DOHH2 (cell line): ENCODE results near the gene FFAR4.
"Not testable (repeated sequence)": the region's sequence is repeated elsewhere in the genome, so short reads cannot be mapped to it uniquely, and the experiment has no call there.

Source experiments
- H3F3A ChIP-seq: fragments of 200-600 bp; sonication (generic), shearing (Covaris generic); 2 replicates; pipeline ENCODE4 v1.6.0; 2016; ENCODE audit warnings: antibody characterized with exemption, mild to moderate bottlenecking; ENCODE audit not compliant: control insufficient read depth, insufficient read depth
- H3K27ac ChIP-seq: fragments of 200-600 bp; sonication (generic); 2 replicates; pipeline ENCODE4 v1.5.1; 2014; ENCODE audit warnings: low read depth, mild to moderate bottlenecking, low read length, moderate library complexity
- H3K27me3 ChIP-seq: fragments of 200-600 bp; sonication (generic); 2 replicates; pipeline ENCODE4 v1.6.1; 2014; ENCODE audit warnings: mild to moderate bottlenecking, low read length, mixed read lengths; ENCODE audit not compliant: control insufficient read depth
- H3K36me3 ChIP-seq: fragments of 200-600 bp; sonication (generic); 2 replicates; pipeline ENCODE4 v1.6.1; 2014; ENCODE audit warnings: mild to moderate bottlenecking, low read length, moderate library complexity, mixed read lengths; ENCODE audit not compliant: control insufficient read depth
- H3K4me1 ChIP-seq: fragments of 200-600 bp; sonication (generic); 2 replicates; pipeline ENCODE4 v1.6.1; 2014; ENCODE audit warnings: mild to moderate bottlenecking, low read length, mixed read lengths; ENCODE audit not compliant: control insufficient read depth
- H3K4me2 ChIP-seq: fragments of 200-600 bp; sonication (generic); 2 replicates; pipeline ENCODE4 v1.6.0; 2014; ENCODE audit warnings: mild to moderate bottlenecking, low read length, moderate library complexity
- H3K4me3 ChIP-seq: fragments of 200-600 bp; sonication (generic); 2 replicates; pipeline ENCODE4 v1.5.1; 2014; ENCODE audit warnings: mild to moderate bottlenecking, low read length, mixed read lengths
- H3K79me2 ChIP-seq: fragments of 200-600 bp; sonication (generic); 2 replicates; pipeline ENCODE4 v1.6.1; 2014; ENCODE audit warnings: mild to moderate bottlenecking, low read length, mixed read lengths; ENCODE audit not compliant: control insufficient read depth
- H3K9me2 ChIP-seq: fragments of 200-600 bp; sonication (generic); replicated peaks from 2 replicates; pipeline ENCODE4 v1.6.1; 2014; ENCODE audit warnings: mild to moderate bottlenecking, low read length, mixed read lengths; ENCODE audit not compliant: control insufficient read depth
- H3K9me3 ChIP-seq: fragments of 200-600 bp; sonication (generic); 2 replicates; pipeline ENCODE4 v1.6.1; 2014; ENCODE audit warnings: antibody characterized with exemption, low read length, mixed read lengths; ENCODE audit not compliant: control insufficient read depth, insufficient read depth
- H4K20me1 ChIP-seq: fragments of 200-600 bp; sonication (generic); 2 replicates; pipeline ENCODE4 v1.6.0; 2014; ENCODE audit warnings: low read depth, mild to moderate bottlenecking, antibody characterized with exemption, low read length, moderate library complexity; ENCODE audit not compliant: control insufficient read depth, insufficient read depth
- EZH2phosphoT487 ChIP-seq: fragments of 200-600 bp; sonication (generic); IDR thresholded peaks from 2 replicates; pipeline ENCODE4 v1.6.1; 2017; ENCODE audit warnings: borderline replicate concordance, mild to moderate bottlenecking, antibody characterized with exemption, low read length, moderate library complexity, mixed read lengths
- TF ChIP-seq, protein P1 (sequence below): fragments of 200-600 bp; sonication (generic); IDR thresholded peaks from one replicate; pipeline ENCODE4 v1.5.1; 2014; ENCODE audit warnings: antibody characterized with exemption, mild to moderate bottlenecking, low read depth, low read length; ENCODE audit not compliant: poor library complexity, severe bottlenecking

FFAR4 gene

DNA sequence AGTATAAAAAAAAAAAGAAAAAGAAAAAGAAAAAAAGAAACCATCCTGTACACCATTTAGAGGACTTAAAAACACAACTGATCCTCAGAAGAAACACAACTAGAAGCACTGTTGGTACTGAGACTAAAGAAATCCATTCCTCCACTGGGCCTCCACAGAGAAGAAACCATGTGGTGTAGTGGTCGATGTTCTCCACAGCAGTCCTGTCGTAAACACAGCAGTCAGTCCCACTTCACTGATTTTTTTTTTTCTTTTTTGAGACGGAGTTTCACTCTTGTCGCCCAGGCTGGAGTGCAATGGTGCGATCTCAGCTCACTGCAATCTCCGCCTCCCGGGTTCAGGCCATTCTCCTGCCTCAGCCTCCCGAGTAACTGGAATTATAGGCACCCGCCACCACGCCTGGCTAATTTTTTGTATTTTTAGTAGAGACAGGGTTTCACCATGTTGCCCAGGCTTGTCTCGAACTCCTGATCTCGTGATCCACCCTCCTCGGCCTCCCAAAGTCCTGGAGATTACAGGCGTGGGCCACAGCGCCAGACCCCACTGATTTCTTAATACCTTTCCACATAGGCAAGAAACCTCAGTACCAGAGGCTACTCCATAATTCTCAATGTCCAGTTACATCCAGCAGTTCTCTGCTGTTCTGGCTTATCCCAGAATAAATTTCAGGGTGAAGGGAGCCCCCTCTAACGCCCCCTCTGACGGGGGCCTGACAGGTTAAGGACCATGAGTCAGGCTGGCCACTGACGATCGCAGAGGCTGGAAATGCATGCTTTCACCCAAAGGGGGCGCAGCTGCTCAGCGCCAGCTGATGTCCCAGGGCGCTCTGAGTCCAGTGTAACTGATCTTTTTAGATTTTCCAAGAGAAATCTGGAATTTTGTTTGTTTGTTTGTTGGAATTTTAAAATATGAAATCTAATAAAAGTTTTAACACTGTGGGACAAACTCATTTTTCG is 24.8 kb upstream of the FFAR4 start:
- Histone ChIP-seq H3K27ac (no peak overlapping the region), H3K4me2 (no peak overlapping the region), H4K20me1 (no peaks in the 10 kb centered on the region), H3K9me2 (no peaks in the 10 kb centered on the region), H3K4me3 (no peak overlapping the region), H3K27me3 (no peaks in the 10 kb centered on the region), H3F3A (no peaks in the 10 kb centered on the region), H3K4me1 (no peaks in the 10 kb centered on the region), H3K79me2 (no peaks in the 10 kb centered on the region), H3K9me3 (no peaks in the 10 kb centered on the region), H3K36me3 (no peaks in the 10 kb centered on the region)
- no peak for TF ChIP-seq EZH2phosphoT487
- TF ChIP-seq, protein P1, sequence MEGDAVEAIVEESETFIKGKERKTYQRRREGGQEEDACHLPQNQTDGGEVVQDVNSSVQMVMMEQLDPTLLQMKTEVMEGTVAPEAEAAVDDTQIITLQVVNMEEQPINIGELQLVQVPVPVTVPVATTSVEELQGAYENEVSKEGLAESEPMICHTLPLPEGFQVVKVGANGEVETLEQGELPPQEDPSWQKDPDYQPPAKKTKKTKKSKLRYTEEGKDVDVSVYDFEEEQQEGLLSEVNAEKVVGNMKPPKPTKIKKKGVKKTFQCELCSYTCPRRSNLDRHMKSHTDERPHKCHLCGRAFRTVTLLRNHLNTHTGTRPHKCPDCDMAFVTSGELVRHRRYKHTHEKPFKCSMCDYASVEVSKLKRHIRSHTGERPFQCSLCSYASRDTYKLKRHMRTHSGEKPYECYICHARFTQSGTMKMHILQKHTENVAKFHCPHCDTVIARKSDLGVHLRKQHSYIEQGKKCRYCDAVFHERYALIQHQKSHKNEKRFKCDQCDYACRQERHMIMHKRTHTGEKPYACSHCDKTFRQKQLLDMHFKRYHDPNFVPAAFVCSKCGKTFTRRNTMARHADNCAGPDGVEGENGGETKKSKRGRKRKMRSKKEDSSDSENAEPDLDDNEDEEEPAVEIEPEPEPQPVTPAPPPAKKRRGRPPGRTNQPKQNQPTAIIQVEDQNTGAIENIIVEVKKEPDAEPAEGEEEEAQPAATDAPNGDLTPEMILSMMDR, result peak; percentile 67

- no peaks in the 10 kb centered on the region for H3K9me3 ChIP-seq
- H3K4me1 ChIP-seq, result no peaks in the 10 kb centered on the region
- no peak overlapping the region for H3K4me2 ChIP-seq
- H3K27me3 ChIP-seq, result 0 out of 2 replicates have a peak, but pooled peaks cover under 1% of the 10 kb centered on the region
- no peak overlapping the region for H3K27ac ChIP-seq
- TF ChIP-seq, protein P1, result no peak
- TF ChIP-seq EZH2phosphoT487, result no peak
- H3K9me2 ChIP-seq, result no peaks in the 10 kb centered on the region
- H3F3A ChIP-seq, result no peaks in the 10 kb centered on the region
- H3K4me3 ChIP-seq, result no peak overlapping the region
- H4K20me1 ChIP-seq, result no peaks in the 10 kb centered on the region
- no peaks in the 10 kb centered on the region for H3K79me2 ChIP-seq
- H3K36me3 ChIP-seq, result no peaks in the 10 kb centered on the region
Measured at GRCh38 chr10:93542358-93542791, 24.1 kb upstream of the FFAR4 start.

- not testable (repeated sequence) for H3K9me2 ChIP-seq, H3K27me3 ChIP-seq, H3K36me3 ChIP-seq, H4K20me1 ChIP-seq, H3K4me3 ChIP-seq, H3K9me3 ChIP-seq, H3K79me2 ChIP-seq, H3K4me2 ChIP-seq, H3K4me1 ChIP-seq, H3K27ac ChIP-seq, H3F3A ChIP-seq
Measured at GRCh38 chr10:93546995-93547394, 19.5 kb upstream of the FFAR4 start.

- 0 out of 2 replicates have a peak, but pooled peaks cover 3% of the 10 kb centered on the region for H3K27me3 ChIP-seq
- H3K27ac ChIP-seq, result no peak overlapping the region
- H3K4me2 ChIP-seq, result no peak overlapping the region
- H3K36me3 ChIP-seq, result no peaks in the 10 kb centered on the region
- no peaks in the 10 kb centered on the region for H3K9me2 ChIP-seq
- H4K20me1 ChIP-seq, result no peaks in the 10 kb centered on the region
- no peaks in the 10 kb centered on the region for H3K79me2 ChIP-seq
- no peaks in the 10 kb centered on the region for H3K4me1 ChIP-seq
- H3K4me3 ChIP-seq, result no peak overlapping the region
- H3K9me3 ChIP-seq, result no peaks in the 10 kb centered on the region
- no peaks in the 10 kb centered on the region for H3F3A ChIP-seq
- TF ChIP-seq, protein P1, result no peak
Measured at GRCh38 chr10:93547522-93547921, 18.9 kb upstream of the FFAR4 start.
